Measurements from ENCODE around the gene ACTL7A.

- TF ChIP-seq, protein P1, sequence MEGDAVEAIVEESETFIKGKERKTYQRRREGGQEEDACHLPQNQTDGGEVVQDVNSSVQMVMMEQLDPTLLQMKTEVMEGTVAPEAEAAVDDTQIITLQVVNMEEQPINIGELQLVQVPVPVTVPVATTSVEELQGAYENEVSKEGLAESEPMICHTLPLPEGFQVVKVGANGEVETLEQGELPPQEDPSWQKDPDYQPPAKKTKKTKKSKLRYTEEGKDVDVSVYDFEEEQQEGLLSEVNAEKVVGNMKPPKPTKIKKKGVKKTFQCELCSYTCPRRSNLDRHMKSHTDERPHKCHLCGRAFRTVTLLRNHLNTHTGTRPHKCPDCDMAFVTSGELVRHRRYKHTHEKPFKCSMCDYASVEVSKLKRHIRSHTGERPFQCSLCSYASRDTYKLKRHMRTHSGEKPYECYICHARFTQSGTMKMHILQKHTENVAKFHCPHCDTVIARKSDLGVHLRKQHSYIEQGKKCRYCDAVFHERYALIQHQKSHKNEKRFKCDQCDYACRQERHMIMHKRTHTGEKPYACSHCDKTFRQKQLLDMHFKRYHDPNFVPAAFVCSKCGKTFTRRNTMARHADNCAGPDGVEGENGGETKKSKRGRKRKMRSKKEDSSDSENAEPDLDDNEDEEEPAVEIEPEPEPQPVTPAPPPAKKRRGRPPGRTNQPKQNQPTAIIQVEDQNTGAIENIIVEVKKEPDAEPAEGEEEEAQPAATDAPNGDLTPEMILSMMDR (IDR thresholded peaks at IDR 0.05) = no peak
- no peak for TF ChIP-seq EP300 (IDR thresholded peaks at IDR 0.05)
- TF ChIP-seq POLR2A (IDR thresholded peaks at IDR 0.05) = no peak
Measured at GRCh38 chr9:108845947-108846346, 16.1 kb upstream of the ACTL7A start.

Measured in tibial nerve (tissue), 4 donors.